ENCODE results near the gene ABHD8.

Gene ABHD8

DNA sequence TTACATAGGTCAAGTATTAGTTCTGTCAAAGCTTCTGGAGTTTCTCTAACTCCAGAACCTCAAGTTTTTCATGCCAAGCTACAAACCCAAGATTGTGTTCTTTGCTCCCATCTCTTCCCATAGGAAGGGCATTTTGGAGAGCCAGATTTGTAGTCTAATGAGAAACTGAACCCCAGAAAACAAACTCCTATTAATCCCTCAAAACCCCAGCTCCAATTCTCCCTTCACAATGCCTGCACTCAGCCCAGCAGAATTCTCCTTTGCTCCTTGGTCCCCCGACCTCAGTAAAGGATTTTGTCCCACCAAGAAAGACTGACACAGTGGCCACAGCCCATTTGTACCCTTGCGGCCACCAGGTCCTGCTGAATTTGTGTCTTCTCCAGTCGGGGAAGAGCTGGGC lies 47.1 kb downstream of the ABHD8 start:
- Histone ChIP-seq H3K9ac (ENCODE audit: low read depth, low read length, poor library complexity, severe bottlenecking) (no peak overlapping the region), H3K79me2 (ENCODE audit: insufficient read depth, low read length) (no peaks in the 10 kb centered on the region), H3F3A (ENCODE audit: low read depth) (no peaks in the 10 kb centered on the region), H3K27me3 (ENCODE audit: insufficient read depth, low read length, poor library complexity, severe bottlenecking) (no peaks in the 10 kb centered on the region), H3K4me3 (ENCODE audit: low read length, poor library complexity, severe bottlenecking) (no peak overlapping the region), H4K20me1 (ENCODE audit: insufficient read depth, low read length, poor library complexity, severe bottlenecking) (no peaks in the 10 kb centered on the region), H3K9me2 (replicated peaks; ENCODE audit: low read depth, low read length) (no peaks in the 10 kb centered on the region), H2AFZ (ENCODE audit: low read length) (no peak overlapping the region), H3K9me3 (ENCODE audit: insufficient read depth, low read depth, low read length) (peaks cover 4% of the 10 kb centered on the region; the same call in 1 of the 2 replicates), H3K4me2 (ENCODE audit: low read depth, low read length, poor library complexity, severe bottlenecking) (no peak overlapping the region), H3K36me3 (ENCODE audit: insufficient read depth, low read length) (no peaks in the 10 kb centered on the region), H3K4me1 (ENCODE audit: insufficient read depth, low read length, poor library complexity, severe bottlenecking) (no peaks in the 10 kb centered on the region)
- TF ChIP-seq CTCF (conservative IDR thresholded peaks at IDR 0.05; ENCODE audit: low read length) (no peak), EZH2phosphoT487 (IDR thresholded peaks at IDR 0.05; ENCODE audit: borderline replicate concordance) (no peak)

- H3K4me1 ChIP-seq (ENCODE audit: insufficient read depth, low read length, poor library complexity, severe bottlenecking): no peaks in the 10 kb centered on the region
- H3K9me3 ChIP-seq (ENCODE audit: insufficient read depth, low read depth, low read length): peaks cover 4% of the 10 kb centered on the region; the same call in 1 of the 2 replicates
- no peaks in the 10 kb centered on the region for H3F3A ChIP-seq (ENCODE audit: low read depth)
- H3K4me3 ChIP-seq (ENCODE audit: low read length, poor library complexity, severe bottlenecking): no peak overlapping the region
- no peak overlapping the region for H3K4me2 ChIP-seq (ENCODE audit: low read depth, low read length, poor library complexity, severe bottlenecking)
- H3K79me2 ChIP-seq (ENCODE audit: insufficient read depth, low read length): no peaks in the 10 kb centered on the region
- H3K36me3 ChIP-seq (ENCODE audit: insufficient read depth, low read length): no peaks in the 10 kb centered on the region
- no peak overlapping the region for H2AFZ ChIP-seq (ENCODE audit: low read length)
- H4K20me1 ChIP-seq (ENCODE audit: insufficient read depth, low read length, poor library complexity, severe bottlenecking): no peaks in the 10 kb centered on the region
- H3K27me3 ChIP-seq (ENCODE audit: insufficient read depth, low read length, poor library complexity, severe bottlenecking): no peaks in the 10 kb centered on the region
- no peak for TF ChIP-seq EZH2phosphoT487 (IDR thresholded peaks at IDR 0.05; ENCODE audit: borderline replicate concordance)
- TF ChIP-seq CTCF (conservative IDR thresholded peaks at IDR 0.05; ENCODE audit: low read length): no peak
- H3K9me2 ChIP-seq (replicated peaks; ENCODE audit: low read depth, low read length): no peaks in the 10 kb centered on the region
- H3K9ac ChIP-seq (ENCODE audit: low read depth, low read length, poor library complexity, severe bottlenecking): no peak overlapping the region
These were observed 48.0 kb downstream of the ABHD8 start for GRCh38 chr19:17255150-17255621.

DNA sequence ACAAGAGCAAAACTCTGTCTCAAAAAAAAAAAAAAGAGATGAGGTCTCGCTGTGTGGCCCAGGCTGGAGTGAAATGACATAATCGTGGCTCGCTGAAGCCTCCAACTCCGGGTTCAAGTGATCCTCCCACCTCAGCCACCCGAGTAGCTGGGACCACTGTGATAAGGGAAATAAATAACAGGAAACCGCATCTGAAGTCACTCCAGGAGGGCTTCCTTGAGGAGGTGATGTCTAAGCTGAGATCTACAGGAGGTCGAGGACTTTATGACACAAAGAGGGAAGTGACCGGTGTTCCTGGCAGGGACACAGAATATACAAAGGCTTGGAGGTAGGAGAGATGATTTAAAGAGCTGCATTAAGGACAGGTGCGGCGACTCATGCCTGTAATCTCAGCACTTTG lies 48.6 kb downstream of the ABHD8 start:
- Histone ChIP-seq H3K36me3 (ENCODE audit: insufficient read depth, low read length) (no peaks in the 10 kb centered on the region), H3K4me3 (ENCODE audit: low read length, poor library complexity, severe bottlenecking) (no peak overlapping the region), H3K9me2 (replicated peaks; ENCODE audit: low read depth, low read length) (no peaks in the 10 kb centered on the region), H3K4me1 (ENCODE audit: insufficient read depth, low read length, poor library complexity, severe bottlenecking) (no peaks in the 10 kb centered on the region), H3K9ac (ENCODE audit: low read depth, low read length, poor library complexity, severe bottlenecking) (no peak overlapping the region), H3K79me2 (ENCODE audit: insufficient read depth, low read length) (no peaks in the 10 kb centered on the region), H2AFZ (ENCODE audit: low read length) (no peak overlapping the region), H3K9me3 (ENCODE audit: insufficient read depth, low read depth, low read length) (peaks cover 4% of the 10 kb centered on the region; the same call in 1 of the 2 replicates), H3K27me3 (ENCODE audit: insufficient read depth, low read length, poor library complexity, severe bottlenecking) (no peaks in the 10 kb centered on the region), H3K4me2 (ENCODE audit: low read depth, low read length, poor library complexity, severe bottlenecking) (no peak overlapping the region), H4K20me1 (ENCODE audit: insufficient read depth, low read length, poor library complexity, severe bottlenecking) (no peaks in the 10 kb centered on the region), H3F3A (ENCODE audit: low read depth) (no peaks in the 10 kb centered on the region)
- TF ChIP-seq CTCF (conservative IDR thresholded peaks at IDR 0.05; ENCODE audit: low read length) (no peak), EZH2phosphoT487 (IDR thresholded peaks at IDR 0.05; ENCODE audit: borderline replicate concordance) (no peak)

Data from Loucy (cell line).